Raji (cell line): ENCODE results near the gene SP7.
A peak's percentile ranks its signal among the peaks of the same experiment; 100 is the strongest.

Source experiments
- POLR2A ChIP-seq: IDR thresholded peaks from 2 replicates; pipeline ENCODE4 v1.6.1; 2011; ENCODE audit warnings: low read depth, low read length, control low read depth; ENCODE audit not compliant: insufficient read depth

SP7 gene

GRCh38 chr12:53295891-53296219 is 40.3 kb downstream of the SP7 start:
- TF ChIP-seq POLR2A: no peak

- TF ChIP-seq POLR2A: peak; percentile 93
Measured at GRCh38 chr12:53295070-53295890, 40.9 kb downstream of the SP7 start, which contains the start of gene PFDN5. TSS of gene PFDN5 (plus strand) at chr12:53295542. CDS start at chr12:53295568, 26 bp downstream.

GRCh38 chr12:53292426-53292825 is 43.7 kb downstream of the SP7 start:
- no peak for TF ChIP-seq POLR2A

- TF ChIP-seq POLR2A: no peak
Measured at GRCh38 chr12:53290661-53291060, 45.5 kb downstream of the SP7 start.

GRCh38 chr12:53289891-53290290 is 46.3 kb downstream of the SP7 start:
- TF ChIP-seq POLR2A: no peak

GRCh38 chr12:53288322-53288721 is 47.8 kb downstream of the SP7 start:
- no peak for TF ChIP-seq POLR2A

- TF ChIP-seq POLR2A: no peak
Measured at GRCh38 chr12:53287741-53288216, 48.4 kb downstream of the SP7 start.

- TF ChIP-seq POLR2A: no peak
Measured at GRCh38 chr12:53286448-53286847, 49.7 kb downstream of the SP7 start.

GRCh38 chr12:53279888-53280498 is 56.2 kb downstream of the SP7 start:
- no peak for TF ChIP-seq POLR2A

- no peak for TF ChIP-seq POLR2A
Measured at GRCh38 chr12:53279283-53279869, 56.8 kb downstream of the SP7 start.

GRCh38 chr12:53277981-53278380 is 58.2 kb downstream of the SP7 start:
- TF ChIP-seq POLR2A: no peak
